D341Med (cell line): ENCODE data around the gene XXYLT1.

ENCODE experiments used
- DNase-seq: peaks from one replicate; pipeline ENCODE4 v3.0.0; 2012; ENCODE audit warnings: low spot score

Gene XXYLT1

GRCh38 chr3:195077611-195078540 is 193.1 kb downstream of the XXYLT1 start:
- no peak for DNase-seq

- no peak for DNase-seq
These were observed 193.9 kb downstream of the XXYLT1 start for GRCh38 chr3:195076981-195077610.

GRCh38 chr3:195075941-195076875 is 194.8 kb downstream of the XXYLT1 start:
- DNase-seq = no peak

GRCh38 chr3:195075199-195075940 is 195.6 kb downstream of the XXYLT1 start:
- DNase-seq = no peak

GRCh38 chr3:195073866-195074860 is 196.8 kb downstream of the XXYLT1 start:
- DNase-seq = no peak

GRCh38 chr3:195072916-195073564 is 197.9 kb downstream of the XXYLT1 start:
- DNase-seq = no peak

- no peak for DNase-seq
These were observed 198.8 kb downstream of the XXYLT1 start for GRCh38 chr3:195071916-195072820.

GRCh38 chr3:195071011-195071728 is 199.8 kb downstream of the XXYLT1 start:
- no peak for DNase-seq

- no peak for DNase-seq
These were observed 200.6 kb downstream of the XXYLT1 start for GRCh38 chr3:195070336-195070735.

GRCh38 chr3:195069501-195070251 is 201.3 kb downstream of the XXYLT1 start:
- no peak for DNase-seq

GRCh38 chr3:195068084-195069080 is 202.6 kb downstream of the XXYLT1 start:
- DNase-seq = no peak

GRCh38 chr3:195066441-195066841 is 204.5 kb downstream of the XXYLT1 start:
- DNase-seq = no peak

GRCh38 chr3:195065864-195066185 is 205.1 kb downstream of the XXYLT1 start:
- no peak for DNase-seq

GRCh38 chr3:195065142-195065863 is 205.7 kb downstream of the XXYLT1 start:
- DNase-seq = no peak

- no peak for DNase-seq
These were observed 206.5 kb downstream of the XXYLT1 start for GRCh38 chr3:195064300-195064931.
